Activated CD8-positive, alpha-beta memory T cell treated with anti-CD3 and anti-CD28 coated beads, Interleukin-2, amount 50 U/mL, for 24 hours (primary cell): ENCODE results near the gene AFTPH.

ENCODE experiments used
- DNase-seq: peaks from one replicate; pipeline ENCODE4 v3.0.0-alpha.2; 2020; ENCODE audit errors: extremely low read depth

The AFTPH gene

DNA sequence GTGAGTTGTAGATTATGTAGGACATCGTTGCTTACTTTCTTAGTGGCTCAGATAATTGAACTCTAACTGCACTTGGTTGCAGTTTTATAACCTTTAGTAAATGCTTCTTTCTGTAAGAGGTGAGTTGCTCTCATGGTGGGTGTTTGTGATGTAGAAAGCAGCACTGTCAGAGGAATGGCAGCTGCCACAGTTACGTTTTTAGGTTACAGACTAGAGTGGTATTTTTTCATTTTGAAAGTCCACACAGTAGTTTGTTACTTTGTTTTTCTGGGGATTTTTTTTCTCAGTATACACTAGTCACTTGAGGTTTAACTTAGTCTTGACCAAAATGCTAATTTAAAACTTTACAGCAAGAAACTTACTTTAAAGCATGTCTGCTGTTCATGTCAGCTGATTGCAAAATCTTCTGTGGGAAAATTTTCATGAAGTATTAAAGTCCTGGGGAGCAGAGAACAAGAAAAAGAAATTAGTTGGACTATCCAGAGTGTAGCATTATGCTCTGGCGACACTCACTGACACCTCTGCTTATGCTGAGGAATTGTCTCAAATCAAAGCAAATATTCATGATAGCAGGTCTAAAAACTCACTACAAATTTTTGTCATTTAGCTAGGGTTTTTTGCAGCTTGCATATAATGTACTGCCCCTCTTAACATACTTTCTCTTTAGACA is 14.8 kb downstream of the AFTPH start:
- no peak for DNase-seq

DNA sequence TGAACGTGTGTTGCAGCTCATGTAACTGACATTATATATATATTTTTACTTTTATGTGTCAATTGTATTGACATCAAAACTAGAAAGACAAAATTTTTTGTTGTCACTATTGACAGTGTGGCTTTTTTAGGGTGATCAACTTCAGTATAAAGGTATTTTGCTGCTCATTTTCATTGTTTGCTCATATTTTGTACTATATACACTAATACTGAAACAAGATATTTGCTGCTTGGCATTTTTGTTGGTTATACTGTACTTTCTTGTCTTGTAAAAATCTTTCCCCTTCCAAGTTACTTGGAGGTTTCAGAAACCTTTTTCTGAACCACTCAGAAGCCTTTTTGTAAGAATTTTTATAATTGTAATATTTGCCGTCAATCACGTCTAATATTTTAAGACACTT is 16.5 kb downstream of the AFTPH start:
- no peak for DNase-seq

DNA sequence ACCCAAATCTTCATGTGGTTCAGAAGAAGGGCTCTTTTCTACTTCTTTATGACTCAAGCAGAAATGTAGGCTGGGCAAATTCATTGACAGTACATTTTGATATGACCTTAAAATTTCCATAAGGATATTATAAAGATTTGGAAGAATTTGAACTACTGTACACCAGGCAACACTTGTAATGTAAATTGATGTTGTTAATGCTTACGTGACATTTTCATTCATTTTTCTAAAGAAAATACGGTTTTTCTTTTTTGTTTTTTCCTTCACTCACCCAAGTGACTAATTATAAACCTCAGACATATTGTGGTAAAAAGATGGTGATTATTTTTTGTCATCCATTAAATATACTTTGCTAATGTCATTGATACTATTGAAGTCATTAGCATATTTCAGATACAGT is 17.4 kb downstream of the AFTPH start:
- DNase-seq = no peak

DNA sequence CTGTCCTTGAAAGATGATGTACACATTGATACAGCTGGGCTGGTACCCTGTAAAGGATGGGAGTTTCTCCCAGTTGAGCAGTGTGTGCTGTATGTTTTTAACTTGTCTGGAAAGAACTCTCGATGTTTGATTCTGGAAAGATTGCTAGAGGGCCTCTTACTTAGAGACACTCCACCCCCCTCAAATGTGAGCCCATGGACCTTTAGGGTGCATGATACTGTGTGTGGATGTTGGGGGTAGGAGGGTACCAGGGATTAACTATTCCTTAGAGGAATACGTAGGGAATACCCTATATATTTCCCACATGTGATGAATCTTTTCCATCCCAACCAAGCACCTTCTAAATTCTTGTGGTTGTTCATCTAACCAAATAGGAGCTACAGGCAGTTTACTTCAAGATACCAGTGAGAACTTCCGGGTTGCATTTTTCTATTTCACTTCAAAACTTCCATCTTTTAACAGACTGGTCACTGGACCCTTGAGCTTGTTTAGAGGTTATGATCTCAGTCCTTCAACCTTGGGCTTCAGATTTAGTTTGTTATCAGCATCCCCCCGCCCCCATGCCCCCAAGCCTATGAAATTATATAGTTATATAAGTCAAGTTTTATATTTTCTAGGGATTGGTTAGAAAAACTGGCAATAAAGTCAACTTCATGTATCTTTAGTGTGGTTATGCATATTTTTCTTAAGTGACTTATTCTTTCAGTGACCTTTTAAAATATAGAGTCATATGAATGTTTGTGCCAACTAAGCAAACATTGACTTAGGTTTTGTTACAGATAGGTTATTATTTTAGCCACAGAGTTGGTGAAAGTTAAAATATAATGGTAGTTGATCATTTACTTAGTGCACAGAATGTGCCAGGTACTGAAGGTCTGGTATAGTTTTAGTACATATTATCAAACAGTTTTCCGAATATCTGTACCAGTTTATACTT is 18.2 kb downstream of the AFTPH start:
- DNase-seq = no peak

DNA sequence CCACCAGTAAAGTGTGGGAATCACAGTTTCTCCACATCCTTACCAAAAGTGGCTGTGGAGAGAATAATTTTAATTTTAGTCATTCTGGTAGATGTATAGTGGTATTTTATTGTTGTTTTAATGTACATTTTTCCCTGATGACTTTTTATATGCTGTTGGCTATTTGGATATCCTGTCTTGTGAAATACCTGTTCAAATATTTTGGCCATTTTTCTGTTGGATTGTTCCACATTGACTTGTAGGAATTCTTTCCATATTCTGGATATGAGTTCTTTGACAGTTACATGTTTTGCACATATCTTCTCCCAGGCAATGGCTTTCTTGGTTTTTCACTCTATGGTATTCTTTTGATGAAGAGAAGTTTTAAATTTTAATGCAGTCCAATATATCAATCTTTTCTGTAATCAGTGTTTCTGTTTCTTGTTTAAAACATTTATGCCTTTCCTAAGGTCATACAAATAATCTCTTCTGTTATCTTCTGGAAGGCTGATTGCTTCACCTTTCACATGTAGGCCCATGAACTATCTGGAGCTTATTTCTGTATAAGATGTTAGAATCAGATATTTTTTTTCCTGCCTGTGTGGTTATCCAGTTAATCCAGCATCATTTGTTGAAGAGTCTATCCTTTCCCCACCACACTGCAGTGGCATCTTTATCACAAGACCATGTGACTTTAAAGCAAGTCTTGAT is 19.0 kb downstream of the AFTPH start:
- DNase-seq = no peak

DNA sequence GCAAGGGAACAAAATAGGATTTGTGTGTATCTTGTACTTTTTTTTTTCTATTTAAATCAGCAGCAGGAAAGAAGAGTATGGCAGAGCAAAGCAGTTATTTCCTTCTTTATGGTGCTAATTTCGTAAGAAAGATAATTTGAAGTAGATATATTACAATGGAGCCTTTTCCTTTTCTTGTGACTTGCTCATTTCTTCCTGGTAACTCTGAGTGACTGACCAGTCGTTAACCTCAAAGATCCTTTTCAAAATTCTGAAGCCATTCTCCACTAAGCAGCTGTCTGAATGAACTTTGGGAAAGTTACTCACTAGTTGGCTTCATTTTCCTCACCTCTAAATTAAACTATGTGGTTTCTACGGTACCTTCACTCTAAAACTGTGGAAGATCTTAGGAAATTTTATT is 24.6 kb downstream of the AFTPH start:
- DNase-seq = no peak

DNA sequence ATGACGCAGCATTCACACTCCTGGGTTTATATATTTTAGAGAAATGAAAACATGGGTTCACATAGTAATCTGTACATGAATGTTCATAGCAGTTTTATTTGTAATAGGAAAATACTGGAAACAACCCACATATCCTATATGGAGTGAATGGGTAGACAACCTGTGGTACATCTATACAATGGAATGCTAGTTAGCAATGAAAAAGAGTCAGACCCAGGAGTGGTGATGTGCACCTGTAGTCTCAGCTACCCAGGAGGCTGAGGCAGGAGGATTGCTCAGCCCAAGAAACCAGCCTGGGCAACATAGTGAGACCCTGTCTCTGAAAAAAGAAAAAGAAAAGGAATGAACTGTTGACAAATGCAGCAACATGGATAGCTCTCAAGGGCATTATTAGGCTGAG is 25.9 kb downstream of the AFTPH start:
- DNase-seq = no peak

DNA sequence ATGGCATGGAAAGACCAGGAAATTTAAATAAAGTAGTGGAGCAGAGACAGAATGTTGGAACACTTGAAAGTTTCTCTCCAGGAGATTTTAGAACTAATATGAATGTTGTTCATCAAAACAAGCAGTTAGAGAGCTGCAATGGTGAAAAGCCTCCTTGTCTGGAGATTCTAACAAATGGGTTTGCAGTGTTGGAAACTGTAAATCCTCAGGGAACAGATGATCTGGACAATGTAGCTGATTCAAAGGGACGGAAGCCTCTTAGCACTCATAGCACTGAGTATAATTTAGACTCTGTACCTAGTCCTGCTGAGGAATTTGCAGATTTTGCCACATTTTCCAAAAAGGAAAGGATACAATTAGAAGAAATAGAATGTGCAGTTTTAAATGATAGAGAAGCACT is 27.7 kb downstream of the AFTPH start:
- no peak for DNase-seq

DNA sequence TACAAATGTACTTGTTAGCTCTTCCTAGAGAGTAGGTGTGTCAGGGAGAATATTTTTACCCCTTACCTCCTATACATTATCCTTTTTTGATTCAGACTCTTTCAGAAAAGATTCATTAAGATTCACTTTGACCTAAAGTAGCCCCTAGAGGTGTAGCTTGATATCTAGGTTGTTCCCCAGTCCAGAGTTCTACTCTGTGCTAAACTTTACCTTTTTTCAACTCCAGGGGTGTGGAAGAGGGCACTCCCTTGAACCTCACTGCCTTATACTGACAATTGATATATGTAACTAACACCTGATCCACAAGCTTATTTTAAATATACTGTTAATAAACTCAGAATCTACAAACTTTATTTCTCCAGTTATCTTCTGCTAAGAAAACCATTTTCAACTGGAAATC is 30.0 kb downstream of the AFTPH start:
- no peak for DNase-seq

DNA sequence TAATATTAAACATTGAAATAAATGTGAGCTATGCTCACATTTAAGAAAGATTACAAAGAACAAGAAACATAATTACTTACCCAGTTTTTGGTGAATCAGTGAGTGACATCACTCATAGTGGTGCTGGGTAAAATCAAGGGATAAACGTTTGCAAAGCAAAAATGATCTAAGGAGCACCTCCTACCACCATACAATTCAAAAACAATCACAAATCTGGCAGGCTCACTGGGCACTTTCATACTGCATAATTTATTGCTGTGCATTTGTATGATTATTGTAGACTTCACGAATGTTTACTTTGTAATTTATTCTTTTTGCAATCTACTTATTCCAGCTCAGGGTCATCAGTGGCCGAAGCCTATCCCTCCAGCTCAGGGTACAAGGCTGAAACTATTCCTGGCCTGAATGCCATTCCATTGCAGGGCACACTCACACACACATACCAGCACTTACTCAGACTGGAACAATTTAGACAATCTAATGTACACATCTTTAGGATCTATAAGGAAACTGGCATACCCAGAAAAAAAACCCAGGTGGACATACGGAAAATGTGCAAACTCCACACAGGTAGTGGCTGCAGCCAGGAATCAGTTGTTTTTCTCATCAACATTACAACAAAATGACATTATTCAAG is 34.4 kb downstream of the AFTPH start:
- DNase-seq = no peak

DNA sequence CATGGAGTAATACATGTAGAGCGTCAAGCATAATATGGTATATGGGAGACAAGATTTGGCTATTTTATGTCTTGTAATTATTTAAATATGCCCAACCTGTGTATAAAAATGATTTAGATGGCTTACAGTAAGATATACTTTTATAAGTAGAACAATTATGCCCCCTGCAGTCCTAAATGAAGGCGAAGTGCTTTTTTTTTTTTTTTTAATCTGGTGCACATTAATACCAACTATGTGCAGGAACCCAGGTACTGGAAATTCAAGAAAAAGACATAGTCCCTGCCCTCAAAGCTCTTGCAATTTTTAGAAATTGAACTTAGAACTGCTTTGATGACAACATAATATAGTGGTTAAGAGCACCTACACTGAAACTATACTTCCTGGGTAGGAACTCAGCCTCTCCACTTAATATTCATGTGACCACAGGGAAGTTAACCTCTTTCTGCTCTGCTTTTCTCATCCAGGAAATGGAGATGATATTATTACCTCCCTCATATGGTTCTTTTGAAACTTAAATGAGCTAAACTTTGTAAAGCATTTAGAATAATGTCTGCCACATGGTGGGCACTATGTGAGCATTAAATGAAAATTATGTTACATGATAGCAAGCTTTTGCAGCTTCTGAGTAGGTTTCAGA is 38.1 kb downstream of the AFTPH start:
- no peak for DNase-seq

DNA sequence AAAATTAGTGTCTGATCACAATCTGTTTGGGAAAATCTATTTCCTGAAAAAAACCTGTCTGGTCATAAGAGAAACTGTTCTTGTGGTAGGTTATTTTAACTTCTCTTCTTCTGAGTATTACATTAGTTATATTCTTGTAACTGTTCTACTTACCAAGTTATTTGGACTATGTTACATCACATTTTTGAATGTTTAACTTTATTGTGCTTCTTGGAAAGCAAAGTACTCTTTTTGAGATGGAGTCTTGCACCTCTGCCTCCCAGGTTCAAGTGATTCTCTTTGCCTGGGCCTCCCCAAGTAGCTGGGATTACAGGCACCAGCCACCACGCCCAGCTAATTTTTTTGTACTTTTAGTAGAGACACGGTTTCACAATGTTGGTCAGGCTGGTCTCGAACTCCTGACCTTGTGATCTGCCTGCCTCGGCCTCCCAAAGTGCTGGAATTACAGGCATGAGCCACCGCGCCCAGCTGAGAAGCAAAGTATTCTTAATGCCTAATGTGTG is 39.4 kb downstream of the AFTPH start:
- no peak for DNase-seq

DNA sequence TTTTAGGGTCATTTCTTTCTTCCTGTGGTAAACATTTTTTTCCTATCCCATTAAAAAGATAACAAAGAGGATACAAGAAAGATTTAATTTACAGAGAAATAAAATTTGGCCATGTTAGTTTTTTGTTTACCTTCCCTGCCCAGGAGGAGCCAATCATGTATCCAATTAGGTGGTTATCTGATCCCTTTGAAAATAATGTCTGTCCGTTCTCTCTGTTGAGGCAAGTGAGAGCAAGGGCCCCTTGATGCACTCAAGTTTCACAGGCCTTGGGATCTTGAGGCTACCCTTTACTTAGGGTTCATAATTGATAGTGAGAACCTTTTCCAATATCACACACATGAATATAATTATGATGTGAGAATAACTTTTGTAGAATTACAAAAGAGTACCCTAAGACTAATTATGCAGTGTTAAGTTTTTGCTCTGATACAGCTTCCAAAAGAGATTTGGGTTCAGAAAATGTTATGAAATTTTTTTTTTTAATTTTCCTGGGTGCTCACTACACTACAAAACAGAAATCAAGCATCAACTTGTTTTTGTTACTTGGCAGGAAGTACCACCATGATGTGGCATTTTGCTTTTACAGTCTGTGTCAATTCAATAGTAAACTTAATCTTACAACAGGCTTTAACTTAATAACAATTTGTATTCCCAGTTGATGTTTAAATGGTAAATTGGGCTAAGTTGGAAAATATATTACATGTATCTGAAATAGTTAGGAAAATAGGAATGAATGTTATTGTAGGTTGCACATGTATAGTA is 42.0 kb downstream of the AFTPH start:
- DNase-seq = no peak

DNA sequence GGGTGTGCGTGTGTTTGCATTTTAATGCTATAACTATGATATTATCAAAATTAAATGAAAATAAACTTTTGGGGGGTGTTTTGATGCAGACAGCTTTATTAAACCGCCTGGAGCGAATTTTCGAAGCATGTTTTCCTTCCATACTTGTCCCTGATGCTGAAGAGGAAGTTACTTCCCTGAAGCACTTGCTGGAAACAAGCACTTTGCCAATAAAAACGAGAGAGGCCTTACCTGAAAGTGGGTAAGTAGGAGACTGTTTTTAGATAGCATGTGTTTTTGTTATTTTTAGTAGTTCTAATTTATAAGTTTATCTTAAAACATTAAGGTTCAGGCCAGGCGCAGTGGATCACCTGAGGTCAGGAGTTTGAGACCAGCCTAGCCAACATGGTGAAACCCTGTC is 43.3 kb downstream of the AFTPH start:
- no peak for DNase-seq

DNA sequence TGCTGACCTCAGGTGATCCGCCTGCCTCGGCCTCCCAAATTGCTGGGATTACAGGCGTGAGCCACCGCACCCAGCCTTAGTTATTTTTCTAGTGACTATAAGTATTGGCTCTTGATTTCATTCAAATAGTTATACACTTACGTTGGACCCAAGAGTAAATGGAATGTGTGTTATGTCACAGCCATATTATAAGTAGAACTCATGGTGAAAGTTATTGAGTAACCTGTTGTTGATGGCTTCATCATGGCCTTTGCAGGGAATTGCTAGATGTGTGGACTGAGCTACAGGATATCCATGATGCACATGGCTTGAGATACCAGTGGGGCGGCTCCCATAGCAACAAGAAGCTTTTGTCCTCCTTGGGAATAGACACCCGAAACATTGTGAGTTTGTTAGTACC is 44.7 kb downstream of the AFTPH start:
- DNase-seq = no peak

DNA sequence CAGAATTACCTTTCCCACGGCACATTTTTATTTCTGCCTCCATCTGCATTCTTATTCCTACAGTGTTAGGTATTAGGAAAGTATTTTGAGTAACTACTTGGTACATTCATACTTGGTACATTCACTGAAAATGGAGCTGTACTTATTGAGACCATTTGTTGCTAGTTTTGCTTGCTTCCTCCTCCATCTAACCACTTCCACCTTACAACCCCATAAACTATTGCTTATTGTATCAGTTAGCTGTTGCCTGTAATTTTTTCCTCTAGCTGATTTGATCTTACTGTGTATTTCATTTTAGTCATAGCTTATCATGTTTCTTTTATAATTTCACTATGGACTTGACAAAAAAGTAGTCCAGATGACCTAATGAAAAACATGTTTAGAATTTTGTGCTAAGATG is 50.7 kb downstream of the AFTPH start:
- DNase-seq = no peak

DNA sequence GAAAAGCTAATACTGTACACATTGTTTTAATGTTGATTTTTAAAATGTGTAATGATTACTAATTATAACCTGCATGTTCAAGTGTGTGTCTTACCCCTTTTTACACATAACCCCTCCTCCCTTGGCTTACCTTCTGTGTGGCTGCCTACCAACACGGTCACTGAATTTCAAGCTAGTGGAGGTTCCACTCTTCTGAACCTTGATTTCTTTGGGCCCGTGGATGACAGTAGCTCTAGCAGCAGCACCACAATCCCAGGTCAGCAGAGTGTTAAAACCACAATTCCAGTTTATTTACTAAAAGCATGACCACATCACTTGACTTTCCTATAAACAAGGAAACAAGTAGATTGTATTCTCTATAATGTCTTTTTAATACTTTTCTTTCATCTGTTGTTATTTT is 56.9 kb downstream of the AFTPH start:
- no peak for DNase-seq

DNA sequence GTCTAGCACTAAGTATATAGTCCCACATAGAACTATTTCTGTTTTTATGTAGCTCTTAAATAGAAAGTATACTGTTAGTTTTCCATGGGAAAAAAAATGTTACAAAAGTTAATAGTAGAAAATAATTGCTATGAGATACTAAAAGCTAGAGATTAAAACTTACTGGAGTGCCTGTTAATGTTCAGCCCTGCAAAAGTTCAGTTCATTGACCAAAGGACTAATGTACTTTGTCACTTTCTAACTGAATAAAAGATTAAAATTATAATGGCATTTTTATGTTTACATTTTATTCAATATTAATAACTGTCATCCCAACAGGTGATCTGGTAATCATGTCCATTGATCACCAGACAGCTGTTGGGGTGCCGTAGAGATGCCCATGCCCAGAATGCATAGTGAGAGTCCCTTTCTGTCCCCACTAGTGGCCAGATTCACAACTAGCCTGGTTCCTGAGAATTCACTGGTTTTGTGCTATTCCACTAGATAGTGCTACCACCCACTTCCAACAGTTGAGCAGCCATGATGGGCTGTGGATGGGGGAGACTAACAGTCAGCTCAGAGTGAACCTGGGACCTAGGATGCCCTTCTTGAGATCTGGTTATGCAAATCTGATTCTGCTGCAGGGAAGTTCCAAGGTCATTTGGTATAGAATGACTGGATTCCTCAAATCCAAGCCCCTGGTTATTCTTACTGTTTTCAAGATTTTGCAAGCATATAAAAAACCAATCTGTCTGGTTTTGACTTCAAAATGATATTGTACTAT is 57.8 kb downstream of the AFTPH start:
- no peak for DNase-seq

DNA sequence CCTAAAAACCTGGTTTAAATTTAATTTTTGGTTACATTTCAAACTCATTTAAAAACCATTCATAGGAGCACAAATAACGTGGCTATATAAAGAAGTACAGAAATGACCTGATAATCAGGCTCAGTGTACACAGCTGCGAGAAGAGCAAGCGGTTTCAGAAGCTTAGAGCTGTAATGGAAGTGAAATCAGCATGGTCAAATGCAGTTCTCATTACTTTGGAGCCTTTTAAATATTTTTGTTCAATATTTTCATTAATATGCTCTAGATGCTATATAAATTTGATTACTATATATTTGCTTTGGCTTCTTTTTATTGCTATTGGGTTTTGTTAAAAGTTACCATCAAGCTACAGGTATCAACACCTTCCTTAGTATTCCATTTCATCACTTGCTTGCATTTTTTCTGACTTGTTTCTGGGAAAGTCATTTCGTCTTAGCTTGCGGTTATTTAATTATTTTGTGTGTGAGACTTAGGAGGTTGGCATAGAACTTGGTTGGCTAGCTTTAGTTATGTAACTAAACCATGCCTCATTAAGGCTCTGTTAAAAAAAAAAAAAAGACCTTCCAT is 58.7 kb downstream of the AFTPH start:
- DNase-seq = no peak

DNA sequence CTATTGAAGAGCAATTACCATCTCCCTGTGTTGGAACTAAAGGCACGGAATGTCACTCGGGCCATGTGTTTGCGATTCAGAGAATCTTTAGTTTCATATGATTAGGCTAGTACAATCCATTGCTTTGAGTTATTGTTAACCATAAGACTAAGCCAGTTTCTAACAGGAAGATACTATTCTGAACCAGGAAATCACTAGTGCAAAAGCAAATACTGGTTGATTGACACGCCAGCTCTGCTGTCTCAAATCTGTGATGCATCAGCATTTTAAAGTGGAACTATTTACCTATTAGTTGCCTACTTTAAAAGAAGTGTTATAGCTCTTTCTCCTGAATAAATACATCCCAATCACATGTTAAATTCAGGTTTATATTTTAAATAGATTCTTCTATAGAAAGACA is 61.9 kb downstream of the AFTPH start:
- DNase-seq = no peak
